ENCODE results near the gene CTPS1.

Gene CTPS1

GRCh38 chr1:41019353-41019745 is 39.9 kb downstream of the CTPS1 start:
- no peak overlapping the region for H3K27ac ChIP-seq
- no peak overlapping the region for H3K4me3 ChIP-seq

DNA sequence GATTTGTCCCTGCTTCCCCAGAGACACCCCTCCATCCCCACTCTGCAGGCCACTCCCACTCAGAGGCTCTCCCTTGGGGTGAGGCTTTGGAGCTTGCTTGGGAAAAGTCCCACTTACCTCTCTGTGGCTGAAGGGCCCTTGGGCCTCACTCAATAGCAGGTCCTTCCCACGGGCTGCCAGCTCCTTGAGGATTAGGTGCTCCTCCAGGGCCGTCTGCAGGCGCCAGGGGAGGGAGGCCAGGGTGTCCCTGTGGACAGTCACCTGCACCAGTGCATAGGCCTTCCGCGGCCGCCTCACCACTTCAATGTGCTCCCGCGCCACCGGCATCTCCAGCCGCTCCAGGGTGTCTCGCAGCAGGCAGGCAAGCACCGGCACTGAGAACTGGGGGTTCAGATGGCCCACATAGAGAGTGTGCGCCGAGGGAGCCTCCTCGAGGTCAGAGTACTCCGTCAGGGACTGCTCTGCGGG is 40.6 kb downstream of the CTPS1 start:
- Histone ChIP-seq H3K27ac (no peak overlapping the region), H3K4me3 (no peak overlapping the region)

- Histone ChIP-seq H3K4me3 (no peak overlapping the region), H3K27ac (no peak overlapping the region)
Measured at GRCh38 chr1:41020654-41021053, 41.2 kb downstream of the CTPS1 start.

DNA sequence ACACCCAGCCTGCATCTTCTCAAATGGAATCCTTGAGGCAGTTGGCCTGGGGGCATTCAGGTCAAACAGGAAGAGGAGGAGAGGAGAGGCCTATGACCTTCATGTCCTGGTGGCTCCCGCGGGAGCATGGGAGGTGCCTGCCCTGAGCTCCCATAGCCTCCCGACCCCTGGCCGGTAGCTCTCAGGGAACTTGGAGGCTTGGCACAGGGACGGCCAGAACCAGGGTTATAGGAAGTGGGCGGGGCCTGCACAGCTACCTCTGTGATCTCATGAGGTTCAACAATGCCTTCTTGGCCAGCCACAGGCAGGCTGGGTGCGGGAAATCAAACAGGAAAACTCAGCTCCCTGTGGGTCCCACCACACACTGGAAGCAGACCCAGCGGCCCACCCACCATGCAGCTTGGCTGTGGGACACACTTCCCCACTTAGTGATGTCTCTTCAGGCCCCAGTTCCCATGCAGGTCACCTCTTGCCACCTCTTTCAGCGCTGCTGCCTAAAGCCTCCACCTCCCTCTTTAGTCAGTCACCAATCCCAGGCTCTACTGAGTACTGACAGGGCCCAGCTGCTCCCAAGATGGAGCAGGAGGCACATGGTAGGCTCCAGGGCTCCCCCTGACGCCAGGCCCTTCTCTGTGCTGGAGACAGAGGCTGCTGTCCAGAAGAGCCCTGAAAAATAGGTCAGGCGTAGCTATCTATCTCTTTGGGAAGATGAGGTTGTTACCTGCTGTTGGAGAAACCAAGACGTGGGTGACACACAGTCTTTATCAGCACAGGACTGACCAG is 42.2 kb downstream of the CTPS1 start, which contains the start of gene SLFNL1:
Gene SLFNL1, minus strand, starts transcription at position 200 of the 783 bp plus-strand sequence. CDS start 1,065 bp downstream, outside the sequence.
- no peak within 1 kb of the TSS for H3K4me3 ChIP-seq
- no peak within 1 kb of the TSS for H3K27ac ChIP-seq

- H3K27ac ChIP-seq: no peak overlapping the region
- no peak overlapping the region for H3K4me3 ChIP-seq
Measured at GRCh38 chr1:41022424-41022823, 42.9 kb downstream of the CTPS1 start.

GRCh38 chr1:41023279-41023990 is 43.9 kb downstream of the CTPS1 start:
- Histone ChIP-seq H3K27ac (no peak overlapping the region), H3K4me3 (no peak overlapping the region)

GRCh38 chr1:41024953-41025352 is 45.5 kb downstream of the CTPS1 start:
- Histone ChIP-seq H3K27ac (no peak overlapping the region), H3K4me3 (no peak overlapping the region)

GRCh38 chr1:41025979-41026819 is 46.7 kb downstream of the CTPS1 start:
- Histone ChIP-seq H3K4me3 (no peak overlapping the region), H3K27ac (no peak overlapping the region)

DNA sequence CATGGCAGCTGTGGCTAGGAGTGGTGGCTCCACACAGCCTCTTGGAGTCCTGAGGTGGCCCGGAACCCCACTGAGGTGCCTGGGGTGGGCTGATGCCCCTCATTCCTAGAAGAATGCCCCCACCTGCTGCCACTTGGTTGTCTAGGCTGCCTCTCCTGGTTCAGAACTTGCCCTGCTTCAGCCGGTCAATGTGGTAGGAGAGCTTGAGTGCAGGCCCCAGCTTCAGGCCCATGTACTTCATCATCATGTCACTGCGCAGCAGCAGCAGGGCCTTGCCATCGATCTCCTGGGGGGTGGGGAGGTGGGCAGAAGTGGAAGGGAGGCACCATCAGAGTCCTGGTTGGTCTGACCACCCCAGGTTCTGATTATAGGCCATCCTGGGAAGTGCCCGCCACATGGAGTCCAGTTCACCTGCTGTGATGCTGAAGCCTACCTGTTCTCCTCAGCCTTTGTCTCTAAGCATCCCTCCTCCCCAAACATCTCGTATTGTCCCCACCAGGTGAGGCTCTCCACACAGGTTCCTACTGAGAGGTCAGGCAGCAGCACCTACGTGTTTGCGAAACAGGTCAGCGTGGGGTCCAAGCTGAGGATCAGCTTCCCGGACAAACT is 48.6 kb downstream of the CTPS1 start:
- H3K4me3 ChIP-seq: no peak overlapping the region
- H3K27ac ChIP-seq: no peak overlapping the region

DNA sequence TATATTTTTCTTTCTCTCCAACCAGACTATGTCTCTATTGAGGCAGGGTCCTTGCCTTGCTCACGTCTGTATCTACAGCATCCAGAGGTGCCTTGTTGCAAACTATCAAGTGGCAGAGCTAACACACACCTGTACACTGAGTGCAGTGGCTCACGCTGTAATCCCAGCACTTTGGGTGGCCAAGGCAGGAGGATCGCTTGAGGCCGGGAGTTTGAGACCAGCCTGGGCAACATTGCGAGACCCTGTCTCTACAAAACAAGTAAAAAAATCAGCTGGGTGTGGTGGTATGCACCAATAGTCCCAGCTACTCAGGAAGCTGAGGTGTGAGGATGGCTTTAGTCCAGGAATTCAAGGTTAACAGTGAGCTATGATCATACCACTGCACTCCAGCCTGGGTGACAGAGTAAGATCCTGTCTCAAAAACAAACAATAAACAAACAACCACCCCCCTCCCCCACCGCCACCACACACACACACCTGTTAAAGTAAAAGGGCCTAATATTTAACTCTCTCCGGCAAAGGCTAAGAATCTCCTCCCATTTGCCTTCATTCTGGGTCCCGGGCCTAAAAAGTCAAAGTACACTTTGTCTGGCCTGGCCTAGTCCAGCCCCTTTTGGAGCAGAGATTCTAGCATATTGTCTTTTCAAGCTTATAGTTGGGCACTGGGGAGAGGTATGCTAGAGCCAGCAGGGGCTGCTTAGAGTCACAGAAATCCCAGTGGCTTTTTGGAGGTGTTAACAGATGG is 51.5 kb downstream of the CTPS1 start:
- Histone ChIP-seq H3K27ac (no peak overlapping the region), H3K4me3 (no peak overlapping the region)

DNA sequence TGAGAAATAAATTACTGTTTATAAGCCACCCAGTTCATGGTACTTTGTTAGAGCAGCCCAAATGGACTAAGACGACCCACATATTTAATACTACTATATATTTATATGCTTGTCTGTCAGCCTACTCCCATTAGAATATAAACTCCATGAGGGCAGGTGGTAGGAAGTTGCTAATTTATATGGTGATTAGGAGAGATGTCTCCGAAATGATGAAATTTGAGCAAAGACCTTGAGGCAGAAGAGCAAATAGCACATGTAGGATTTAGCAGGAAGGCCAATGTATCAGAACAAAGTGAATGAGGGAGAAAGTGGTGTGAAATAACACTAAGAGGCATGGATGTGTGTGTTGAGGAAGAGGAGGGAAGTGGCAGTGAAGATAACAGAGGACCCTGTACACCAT is 52.7 kb downstream of the CTPS1 start:
- H3K27ac ChIP-seq: no peak overlapping the region
- no peak overlapping the region for H3K4me3 ChIP-seq

DNA sequence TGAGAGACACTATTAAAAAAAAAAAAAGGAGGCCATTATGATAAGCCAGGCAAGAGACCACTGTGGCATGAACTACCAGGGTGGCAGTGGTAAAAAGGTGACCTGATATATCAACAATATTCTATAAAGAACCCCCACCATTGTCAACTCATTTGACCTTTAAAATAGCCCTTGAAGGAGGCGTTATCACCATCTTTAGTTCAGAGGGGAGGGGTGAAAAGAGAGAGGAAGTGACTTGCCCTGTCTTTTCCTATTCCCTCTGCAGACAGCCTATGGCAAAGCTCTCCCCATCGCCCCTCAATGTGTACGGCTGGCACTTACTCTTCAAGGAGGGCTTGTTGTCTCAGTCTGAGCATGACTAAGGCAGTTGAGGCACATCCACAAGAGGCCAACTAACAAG is 53.8 kb downstream of the CTPS1 start:
- H3K27ac ChIP-seq: no peak overlapping the region
- no peak overlapping the region for H3K4me3 ChIP-seq

GRCh38 chr1:41037116-41037903 is 57.8 kb downstream of the CTPS1 start:
- Histone ChIP-seq H3K27ac (no peak overlapping the region), H3K4me3 (no peak overlapping the region)

DNA sequence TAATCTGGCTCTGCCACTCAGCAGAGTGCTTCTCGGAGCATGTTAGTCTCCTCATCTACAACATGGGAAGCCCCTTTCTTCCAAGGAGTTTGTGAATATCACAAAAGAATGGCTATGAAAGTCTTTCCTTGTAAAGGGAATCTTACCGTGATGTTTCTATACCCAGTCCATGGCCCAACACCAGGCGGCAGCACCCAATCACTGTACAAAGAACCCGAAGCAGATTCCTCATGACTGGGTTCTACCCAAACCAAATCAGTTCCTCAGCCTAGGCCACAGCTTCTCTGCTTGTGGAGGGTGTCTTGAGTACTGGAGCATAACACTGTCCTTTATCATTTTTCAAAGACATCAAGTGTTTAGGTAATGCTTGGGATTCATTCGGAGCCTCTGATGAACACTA is 58.6 kb downstream of the CTPS1 start:
- H3K27ac ChIP-seq: no peak overlapping the region
- no peak overlapping the region for H3K4me3 ChIP-seq

GRCh38 chr1:41041614-41042270 is 62.2 kb downstream of the CTPS1 start:
- no peak overlapping the region for H3K27ac ChIP-seq
- H3K4me3 ChIP-seq: no peak overlapping the region

DNA sequence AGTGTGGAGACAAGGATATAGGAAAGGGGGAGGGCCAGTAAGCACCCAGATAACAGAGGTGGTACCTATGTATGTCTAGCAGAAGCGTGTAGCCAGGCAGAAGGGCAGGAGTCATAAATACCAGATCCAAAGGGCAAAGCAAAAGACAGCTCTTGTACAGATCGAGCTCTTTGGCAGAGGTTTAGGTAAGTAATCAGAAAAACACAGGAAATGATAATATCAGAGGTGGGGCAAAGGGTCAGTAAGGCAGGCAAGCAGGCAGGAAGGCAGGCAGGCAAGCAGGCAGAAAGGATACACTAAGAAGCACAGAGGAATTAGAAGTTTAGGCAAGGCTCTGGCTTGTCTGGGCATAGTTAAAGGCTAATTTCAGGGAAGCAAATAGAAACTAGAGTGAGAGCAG is 64.7 kb downstream of the CTPS1 start:
- H3K27ac ChIP-seq: peak overlapping the region in 9 of 21 experiments; percentile 4 to 68 (median 39)
- no peak overlapping the region for H3K4me3 ChIP-seq

DNA sequence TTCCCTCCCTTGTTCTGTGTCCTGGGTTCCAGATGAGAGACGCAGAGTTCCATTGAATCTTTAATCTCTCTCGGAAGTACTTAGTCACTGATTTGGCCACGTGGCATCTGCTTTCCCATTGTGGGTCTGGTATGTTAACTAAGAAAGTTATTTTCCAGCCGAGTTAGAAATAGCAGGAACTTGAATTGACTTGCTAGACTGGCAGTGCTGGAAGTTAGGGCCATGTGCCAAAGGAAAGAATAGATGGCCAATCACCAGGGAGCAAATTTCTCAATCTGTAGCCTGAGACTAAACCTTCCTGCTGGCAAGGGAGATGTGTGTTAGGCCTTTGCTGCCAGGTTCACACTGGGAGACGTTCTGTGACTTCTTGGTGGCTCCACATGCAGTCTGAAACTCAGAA is 66.2 kb downstream of the CTPS1 start:
- Histone ChIP-seq H3K27ac (peak overlapping the region in 15 of 21 experiments; percentile 49 to 81 (median 60)), H3K4me3 (peak overlapping the region in 1 of 7 experiments; percentile 13)

DNA sequence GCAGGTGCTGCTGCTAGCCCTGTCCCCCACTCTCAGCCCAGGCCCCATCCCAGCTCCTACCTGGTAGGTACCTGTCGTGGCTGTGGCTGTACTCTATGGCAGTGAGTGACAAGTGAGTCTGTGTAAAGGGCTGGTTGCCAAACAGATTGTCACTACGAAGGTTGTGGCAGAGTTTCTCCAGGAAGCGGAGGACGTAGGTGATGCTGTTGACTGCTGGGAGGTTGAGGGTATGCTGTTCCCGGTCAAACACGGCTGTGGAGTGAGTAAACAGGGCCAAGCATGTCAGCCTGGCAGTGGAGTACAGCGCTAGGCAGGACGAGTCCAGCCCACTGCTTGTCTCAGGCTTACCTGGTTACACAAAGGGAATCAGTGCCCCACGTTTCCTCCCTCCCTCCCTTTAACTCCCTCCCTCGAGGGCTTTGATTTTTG is 66.9 kb downstream of the CTPS1 start:
- peak overlapping the region in 17 of 21 experiments; percentile 3 to 81 (median 58) for H3K27ac ChIP-seq
- no peak overlapping the region for H3K4me3 ChIP-seq
